Stimulated activated CD4-positive, alpha-beta T cell treated with anti-CD3 and anti-CD28 coated beads, Interleukin-4, amount 100 ng/mL, for 24 hours (primary cell): ENCODE results near the gene CRYGB.

Experiments
- DNase-seq: peaks from one replicate; pipeline ENCODE4 v3.0.0-alpha.2; 2020

The CRYGB gene

GRCh38 chr2:208146006-208146405, at the start of gene CRYGB:
Gene CRYGB, minus strand, starts transcription at chr2:208146158. Its CDS starts 38 bp downstream, at chr2:208146120.
- DNase-seq, result no peak

GRCh38 chr2:208195531-208195930, 49.6 kb upstream of the CRYGB start:
- no peak for DNase-seq

GRCh38 chr2:208192611-208193236, 46.8 kb upstream of the CRYGB start:
- no peak for DNase-seq

GRCh38 chr2:208189810-208190503, 44.0 kb upstream of the CRYGB start, which contains the start of gene C2orf80:
Gene C2orf80, minus strand, starts transcription at chr2:208190030. Its CDS starts 3,044 bp downstream, at chr2:208186986.
- DNase-seq, result no peak

GRCh38 chr2:208189069-208189809, 43.3 kb upstream of the CRYGB start:
- no peak for DNase-seq

- no peak for DNase-seq
These were observed 40.9 kb upstream of the CRYGB start for GRCh38 chr2:208186893-208187292.

GRCh38 chr2:208186465-208186864, 40.5 kb upstream of the CRYGB start:
- no peak for DNase-seq

- no peak for DNase-seq
These were observed 38.2 kb upstream of the CRYGB start for GRCh38 chr2:208183972-208184705.

- no peak for DNase-seq
These were observed 37.6 kb upstream of the CRYGB start for GRCh38 chr2:208183526-208183925.

- DNase-seq, result no peak
These were observed 36.9 kb upstream of the CRYGB start for GRCh38 chr2:208182835-208183234.

- no peak for DNase-seq
These were observed 33.2 kb upstream of the CRYGB start for GRCh38 chr2:208179028-208179609.

- no peak for DNase-seq
These were observed 29.8 kb upstream of the CRYGB start for GRCh38 chr2:208175840-208176153.

GRCh38 chr2:208175069-208175839, 29.3 kb upstream of the CRYGB start:
- peak; percentile 64 for DNase-seq

- no peak for DNase-seq
These were observed 28.2 kb upstream of the CRYGB start for GRCh38 chr2:208174144-208174543.

- DNase-seq, result no peak
These were observed 26.2 kb upstream of the CRYGB start for GRCh38 chr2:208172125-208172524.

GRCh38 chr2:208164951-208165755, 19.2 kb upstream of the CRYGB start:
- DNase-seq, result no peak

GRCh38 chr2:208163489-208163888, 17.5 kb upstream of the CRYGB start, which contains the start of gene CRYGA:
Gene CRYGA, minus strand, starts transcription at chr2:208163589. Its CDS starts 33 bp downstream, at chr2:208163556.
- no peak for DNase-seq

- no peak for DNase-seq
These were observed 10.5 kb upstream of the CRYGB start for GRCh38 chr2:208156439-208156838.

- DNase-seq, result no peak
These were observed 7.2 kb upstream of the CRYGB start for GRCh38 chr2:208153156-208153555.

- DNase-seq, result no peak
These were observed 5.0 kb upstream of the CRYGB start for GRCh38 chr2:208150956-208151355.

GRCh38 chr2:208150094-208150493, 4.1 kb upstream of the CRYGB start:
- DNase-seq, result no peak
